GM19397 (cell line): Measurements from ENCODE around the gene IPO4.
A peak's percentile ranks its signal among the peaks of the same experiment; 100 is the strongest.
"Not testable (repeated sequence)": the region's sequence is repeated elsewhere in the genome, so short reads cannot be mapped to it uniquely, and the experiment has no call there.

Source experiments
- ATAC-seq: cut with Tn5 transposase; IDR thresholded peaks from one replicate; pipeline ENCODE4 v1.9.1; 2021; ENCODE audit warnings: mild to moderate bottlenecking, moderate library complexity; ENCODE audit not compliant: unreplicated experiment

Gene IPO4, protein sequence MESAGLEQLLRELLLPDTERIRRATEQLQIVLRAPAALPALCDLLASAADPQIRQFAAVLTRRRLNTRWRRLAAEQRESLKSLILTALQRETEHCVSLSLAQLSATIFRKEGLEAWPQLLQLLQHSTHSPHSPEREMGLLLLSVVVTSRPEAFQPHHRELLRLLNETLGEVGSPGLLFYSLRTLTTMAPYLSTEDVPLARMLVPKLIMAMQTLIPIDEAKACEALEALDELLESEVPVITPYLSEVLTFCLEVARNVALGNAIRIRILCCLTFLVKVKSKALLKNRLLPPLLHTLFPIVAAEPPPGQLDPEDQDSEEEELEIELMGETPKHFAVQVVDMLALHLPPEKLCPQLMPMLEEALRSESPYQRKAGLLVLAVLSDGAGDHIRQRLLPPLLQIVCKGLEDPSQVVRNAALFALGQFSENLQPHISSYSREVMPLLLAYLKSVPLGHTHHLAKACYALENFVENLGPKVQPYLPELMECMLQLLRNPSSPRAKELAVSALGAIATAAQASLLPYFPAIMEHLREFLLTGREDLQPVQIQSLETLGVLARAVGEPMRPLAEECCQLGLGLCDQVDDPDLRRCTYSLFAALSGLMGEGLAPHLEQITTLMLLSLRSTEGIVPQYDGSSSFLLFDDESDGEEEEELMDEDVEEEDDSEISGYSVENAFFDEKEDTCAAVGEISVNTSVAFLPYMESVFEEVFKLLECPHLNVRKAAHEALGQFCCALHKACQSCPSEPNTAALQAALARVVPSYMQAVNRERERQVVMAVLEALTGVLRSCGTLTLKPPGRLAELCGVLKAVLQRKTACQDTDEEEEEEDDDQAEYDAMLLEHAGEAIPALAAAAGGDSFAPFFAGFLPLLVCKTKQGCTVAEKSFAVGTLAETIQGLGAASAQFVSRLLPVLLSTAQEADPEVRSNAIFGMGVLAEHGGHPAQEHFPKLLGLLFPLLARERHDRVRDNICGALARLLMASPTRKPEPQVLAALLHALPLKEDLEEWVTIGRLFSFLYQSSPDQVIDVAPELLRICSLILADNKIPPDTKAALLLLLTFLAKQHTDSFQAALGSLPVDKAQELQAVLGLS

DNA sequence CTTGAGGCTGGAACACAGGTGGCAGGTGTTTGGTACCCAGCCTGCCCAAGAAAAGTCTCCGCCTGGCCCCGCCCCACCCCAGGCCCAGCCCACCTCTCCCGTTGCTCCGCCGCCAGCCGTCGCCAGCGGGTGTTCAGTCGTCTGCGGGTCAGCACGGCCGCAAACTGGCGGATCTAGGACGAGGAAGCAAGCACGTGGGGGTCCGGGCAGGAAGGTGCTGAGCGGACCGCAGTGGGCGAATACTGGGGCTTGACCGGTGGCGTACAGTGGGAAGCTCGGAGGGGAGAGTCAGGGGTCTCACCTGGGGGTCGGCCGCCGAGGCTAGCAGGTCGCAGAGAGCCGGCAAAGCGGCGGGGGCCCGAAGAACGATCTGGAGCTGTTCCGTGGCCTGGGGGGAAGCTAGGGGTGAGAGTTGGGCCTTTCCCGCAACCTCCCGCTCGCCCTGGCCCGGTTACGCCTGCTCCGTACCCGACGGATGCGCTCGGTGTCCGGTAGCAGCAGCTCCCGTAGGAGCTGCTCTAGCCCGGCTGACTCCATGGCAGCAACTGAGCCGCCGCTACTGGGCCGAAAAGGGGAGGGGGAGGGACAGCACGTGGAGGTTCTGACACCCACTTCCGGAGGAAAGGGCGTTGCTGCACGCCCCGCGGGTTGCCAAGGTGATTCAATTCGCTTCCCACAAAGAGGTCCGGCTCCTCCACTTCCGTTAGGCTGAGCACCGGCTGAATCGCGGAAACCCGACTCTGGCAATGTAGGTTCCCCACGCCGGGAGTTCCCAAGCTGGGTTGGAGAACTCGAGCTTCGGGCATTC is at the start of gene IPO4:
IPO4 (minus strand) TSS at position 566 of the 808 bp plus-strand sequence; CDS start at position 537, 29 bp downstream.
- ATAC-seq = peak; percentile 84

DNA sequence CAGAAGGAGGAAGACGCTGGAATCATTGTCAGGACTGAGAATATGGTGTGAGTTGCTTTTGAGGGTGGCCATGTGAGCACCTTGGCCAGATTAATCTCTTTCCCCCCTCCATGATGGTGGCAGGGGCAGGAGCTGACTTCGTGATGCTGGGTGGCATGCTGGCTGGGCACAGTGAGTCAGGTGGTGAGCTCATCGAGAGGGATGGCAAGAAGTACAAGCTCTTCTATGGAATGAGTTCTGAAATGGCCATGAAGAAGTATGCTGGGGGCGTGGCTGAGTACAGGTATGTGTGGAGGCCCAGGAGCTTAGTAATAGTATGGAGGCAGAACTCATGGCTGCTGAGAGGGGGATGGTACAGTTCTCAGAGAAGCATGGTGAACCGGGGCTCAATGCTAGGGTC is 49.5 kb upstream of the IPO4 start:
- no peak for ATAC-seq

DNA sequence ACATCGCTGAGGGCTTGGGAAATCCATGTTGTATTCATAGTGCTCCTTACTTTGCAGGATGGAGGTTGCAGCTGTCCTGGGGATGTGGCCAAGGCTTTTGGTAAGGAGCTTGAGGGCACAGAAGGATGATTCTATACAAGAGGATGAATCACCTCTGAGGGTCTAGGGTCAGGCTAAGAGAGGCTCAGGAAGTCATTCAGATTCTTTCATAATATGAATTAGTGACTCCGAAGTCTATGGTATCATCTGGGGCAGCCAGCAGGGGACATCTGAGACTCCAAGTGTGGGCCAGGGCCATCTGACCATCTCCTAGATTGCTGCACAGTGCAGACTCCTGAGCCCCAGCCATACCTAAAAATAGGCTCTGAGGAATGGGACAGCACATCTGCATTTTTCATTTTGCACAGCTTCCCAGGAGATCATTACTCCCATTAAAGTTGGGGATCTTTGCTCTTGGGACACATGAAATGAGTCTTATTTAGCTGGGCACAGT is 48.9 kb upstream of the IPO4 start:
- ATAC-seq = no peak

DNA sequence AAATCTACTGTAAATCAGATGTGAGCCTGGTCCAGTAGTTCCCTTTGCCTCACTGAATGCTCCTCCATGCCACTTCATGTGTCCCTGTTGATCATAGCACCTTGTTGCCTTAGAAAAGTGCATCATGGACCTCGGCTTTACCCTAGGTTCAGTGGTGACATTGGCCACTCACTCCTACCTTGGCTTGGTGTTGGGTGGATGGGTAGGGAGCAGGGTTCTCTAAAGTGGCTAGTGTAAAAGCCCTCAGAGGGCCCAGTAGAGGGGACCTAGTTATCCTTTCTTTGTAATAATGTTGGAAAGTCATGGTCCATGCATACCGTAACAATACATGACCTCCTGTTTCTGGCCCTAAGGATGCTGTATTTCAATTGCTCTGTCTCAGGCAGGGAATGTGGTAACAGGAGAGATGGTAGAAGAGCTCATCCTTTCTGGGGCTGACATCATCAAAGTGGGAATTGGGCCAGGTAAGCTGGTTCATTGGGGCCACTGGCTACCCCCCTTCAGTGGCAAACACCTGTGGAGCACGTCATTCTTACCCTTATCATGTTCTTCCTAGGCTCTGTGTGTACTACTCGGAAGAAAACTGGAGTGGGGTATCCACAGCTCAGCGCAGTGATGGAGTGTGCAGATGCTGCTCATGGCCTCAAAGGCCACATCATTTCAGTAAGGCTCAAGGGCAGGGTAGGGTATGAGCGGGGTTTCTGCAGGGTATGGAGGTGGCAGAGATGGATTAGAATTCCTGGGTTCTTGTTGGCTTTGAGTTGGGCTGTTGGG is 48.3 kb upstream of the IPO4 start:
- no peak for ATAC-seq

DNA sequence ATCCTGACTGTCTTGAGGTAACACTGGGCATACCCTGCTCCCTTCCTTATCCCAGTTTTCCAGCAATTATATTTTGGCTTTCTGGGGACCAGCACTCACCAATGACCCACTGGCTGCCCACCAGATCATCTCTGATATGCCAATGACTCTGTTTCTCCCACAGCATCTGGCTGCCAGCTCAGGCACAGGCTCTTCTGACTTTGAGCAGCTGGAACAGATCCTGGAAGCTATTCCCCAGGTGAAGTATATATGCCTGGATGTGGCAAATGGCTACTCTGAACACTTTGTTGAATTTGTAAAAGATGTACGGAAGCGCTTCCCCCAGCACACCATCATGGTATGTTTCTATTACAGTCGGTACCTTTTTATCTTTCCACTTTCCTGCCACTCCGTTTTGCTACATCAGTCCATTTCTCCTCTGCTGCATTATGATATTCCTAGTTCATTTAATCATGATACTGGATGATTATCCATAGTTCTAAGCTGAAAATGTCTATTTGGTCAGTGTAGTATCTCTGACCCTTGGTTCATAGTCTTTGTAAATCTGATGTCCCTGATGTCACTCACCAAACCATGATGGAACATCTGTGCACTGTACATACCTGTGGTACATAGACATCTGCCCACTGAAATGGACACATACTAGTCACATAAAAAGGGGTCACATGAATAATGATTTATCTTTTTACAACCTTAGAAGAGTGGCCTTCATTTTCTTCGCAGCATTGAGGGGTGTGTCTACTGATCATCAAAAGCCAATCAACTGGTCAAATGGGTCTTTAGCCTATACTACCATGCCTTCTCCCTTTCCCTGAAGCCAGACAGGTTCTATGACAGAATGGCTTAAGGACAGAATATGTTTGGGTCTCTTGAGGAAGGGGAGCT is 47.4 kb upstream of the IPO4 start:
- ATAC-seq = no peak

DNA sequence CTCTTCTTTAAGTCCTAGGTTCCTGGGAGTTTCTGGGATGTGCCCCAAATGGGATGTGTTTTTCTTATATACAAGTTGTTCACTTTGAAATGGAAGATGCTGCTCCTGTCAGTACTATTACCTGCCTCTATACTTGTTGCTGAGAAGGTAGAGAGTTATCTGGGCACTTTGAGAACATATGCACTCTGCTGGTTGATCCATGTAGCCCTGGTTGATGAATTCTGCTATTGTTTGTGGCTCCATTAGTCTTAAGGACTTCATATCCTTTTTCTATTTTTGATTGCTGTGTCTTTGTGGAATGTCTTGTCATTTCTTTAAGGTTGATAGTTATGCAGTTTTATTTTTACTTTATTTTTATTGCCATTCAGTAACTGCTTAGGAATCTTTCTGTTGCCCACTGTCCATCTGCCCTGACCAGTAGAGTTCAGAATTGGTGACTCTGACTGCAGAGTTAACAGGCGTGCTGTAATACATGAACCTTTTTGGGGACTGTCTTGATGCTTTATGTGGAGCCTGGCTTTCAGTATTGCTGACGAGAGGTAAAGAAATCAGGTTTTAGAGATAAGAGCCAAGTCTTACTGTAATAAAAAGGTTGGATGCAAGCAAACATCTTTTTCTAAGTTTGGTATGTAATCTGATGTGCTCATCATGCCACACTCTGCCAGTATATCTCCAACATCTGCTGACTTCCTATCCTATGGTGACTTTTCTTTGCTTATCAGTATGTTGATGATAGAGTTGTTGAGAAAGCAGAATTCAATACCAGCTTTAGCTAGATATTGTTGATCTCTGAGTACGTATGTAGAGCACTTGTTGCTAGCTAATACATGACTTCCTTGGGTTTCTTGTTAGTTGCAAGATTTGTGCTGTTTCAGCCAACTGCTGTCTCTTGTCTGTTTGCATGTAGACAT is 45.7 kb upstream of the IPO4 start:
- no peak for ATAC-seq

DNA sequence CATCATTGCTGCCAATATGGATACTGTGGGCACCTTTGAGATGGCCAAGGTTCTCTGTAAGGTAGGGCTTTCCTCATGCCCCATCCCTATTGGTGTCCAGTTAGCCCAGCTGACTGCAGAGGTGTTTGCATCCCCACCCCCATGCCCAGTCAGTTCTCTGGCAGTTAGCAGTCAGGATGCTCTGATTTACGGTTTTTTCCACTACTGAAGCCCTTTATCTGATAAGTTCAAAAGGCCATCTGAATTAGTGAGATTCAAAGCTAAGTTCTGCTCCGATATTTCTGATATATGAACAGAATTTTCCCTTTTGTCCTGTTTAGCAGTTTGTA is 44.9 kb upstream of the IPO4 start:
- ATAC-seq = no peak

DNA sequence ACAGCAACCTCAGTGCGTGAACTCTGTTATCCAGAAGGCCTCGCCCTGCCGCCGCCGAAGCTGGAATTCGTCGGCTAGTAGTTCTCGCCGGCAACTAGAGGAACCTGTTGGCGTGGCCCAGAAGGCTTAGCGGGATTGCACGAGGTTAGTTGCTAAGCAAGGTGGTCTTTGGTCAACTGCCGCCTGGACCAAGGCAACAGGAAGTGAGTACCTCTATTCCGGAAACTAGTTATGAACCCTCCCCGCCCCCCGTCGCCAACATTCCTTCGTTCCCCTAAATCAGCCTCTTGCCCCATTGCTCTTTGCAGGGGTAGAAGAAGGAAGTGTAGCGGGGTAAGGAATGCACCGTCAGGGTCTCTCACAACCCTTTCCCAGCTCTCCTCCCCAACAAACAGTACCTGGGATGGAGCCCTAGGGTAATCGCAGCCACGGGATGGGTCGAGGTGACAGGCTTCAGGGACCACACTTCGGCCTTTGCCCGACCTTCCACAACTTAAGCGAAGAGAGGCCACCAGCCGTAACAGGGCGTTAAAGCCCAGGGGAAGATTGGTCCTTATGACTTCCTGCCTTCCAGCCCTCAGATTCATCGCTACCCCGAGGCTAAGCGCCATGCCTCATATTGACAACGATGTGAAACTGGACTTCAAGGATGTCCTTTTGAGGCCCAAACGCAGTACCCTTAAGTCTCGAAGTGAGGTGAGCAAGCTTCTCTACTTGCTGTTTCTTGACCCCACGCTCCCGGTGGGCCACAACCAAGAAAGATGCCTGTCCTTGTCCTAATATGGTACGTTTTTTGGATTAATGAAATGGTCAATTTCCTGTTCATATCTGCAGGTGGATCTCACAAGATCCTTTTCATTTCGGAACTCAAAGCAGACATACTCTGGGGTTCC is 44.3 kb upstream of the IPO4 start, which contains the start of gene GMPR2:
GMPR2 (plus strand) TSS at position 285 of the 893 bp plus-strand sequence; CDS start at position 610, 325 bp downstream.
- ATAC-seq = peak; percentile 57

DNA sequence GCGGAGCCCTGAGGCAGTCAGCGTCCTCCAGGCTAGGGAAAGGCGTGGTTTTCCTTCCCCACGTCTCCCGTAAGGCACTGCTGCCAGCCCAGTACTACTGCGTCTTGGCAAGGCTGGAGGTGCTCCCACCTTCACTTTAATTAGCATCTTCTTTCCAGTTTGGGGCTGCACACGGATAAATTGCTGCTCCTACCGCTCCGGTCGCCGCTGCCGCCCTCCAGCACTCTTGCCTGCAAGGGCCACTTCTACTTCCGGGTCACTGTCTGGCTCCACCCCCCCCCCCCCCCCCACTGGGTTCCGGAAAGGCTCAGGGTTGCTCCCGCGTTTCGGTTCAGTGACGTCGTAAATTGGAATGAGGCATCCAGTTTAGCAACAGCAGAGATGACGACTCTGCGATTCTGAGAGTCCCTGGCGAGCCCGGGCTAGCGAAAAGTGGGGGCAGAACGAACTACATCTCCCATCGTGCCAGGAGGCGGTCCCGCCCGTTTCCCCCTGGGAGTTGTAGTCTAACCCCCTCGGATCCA is 43.6 kb upstream of the IPO4 start, which contains the start of gene NEDD8:
NEDD8 (minus strand) TSS at position 247 of the 524 bp plus-strand sequence; CDS start at position 147, 100 bp downstream.
- peak; percentile 71 for ATAC-seq

DNA sequence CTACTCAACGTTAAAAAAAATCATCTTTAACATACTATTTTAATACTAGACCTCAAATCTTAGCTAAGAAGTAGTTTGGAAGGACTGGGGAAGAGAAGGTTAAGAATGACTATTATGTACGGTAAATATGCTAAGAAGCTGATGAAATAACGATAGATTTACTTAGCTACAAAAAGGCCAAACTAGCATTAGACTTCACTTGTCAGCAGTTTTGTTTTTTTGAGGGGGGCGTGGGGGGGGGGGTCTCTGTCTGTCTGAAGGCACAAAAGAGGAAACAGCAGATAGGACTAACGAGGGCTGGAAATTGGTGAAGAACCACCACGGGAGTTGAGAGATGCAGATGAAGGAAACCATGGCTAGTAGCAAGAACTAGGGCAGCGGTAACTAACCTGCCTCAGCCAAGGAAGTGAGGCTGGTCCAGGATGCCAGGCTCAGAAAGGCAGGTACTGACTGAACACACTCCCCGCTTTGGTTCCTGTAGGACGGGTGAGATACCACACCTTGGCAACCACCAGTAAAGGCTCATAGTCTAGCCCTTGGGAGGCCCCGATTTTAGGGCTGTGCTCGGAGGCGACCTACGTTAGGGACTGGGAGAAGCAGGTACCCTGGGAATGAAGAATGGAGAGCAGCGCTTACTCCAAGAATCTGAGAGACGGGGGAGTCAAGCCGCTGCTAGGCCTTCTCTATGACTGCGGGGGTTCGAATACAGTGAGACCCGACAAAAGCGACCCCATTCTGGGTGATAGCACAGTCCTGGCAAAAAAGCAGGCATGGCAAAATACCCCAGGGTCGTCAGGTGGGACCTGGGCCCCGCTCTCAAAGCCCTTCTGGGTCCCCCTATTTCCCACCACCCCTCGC is 42.9 kb upstream of the IPO4 start:
- ATAC-seq = no peak

DNA sequence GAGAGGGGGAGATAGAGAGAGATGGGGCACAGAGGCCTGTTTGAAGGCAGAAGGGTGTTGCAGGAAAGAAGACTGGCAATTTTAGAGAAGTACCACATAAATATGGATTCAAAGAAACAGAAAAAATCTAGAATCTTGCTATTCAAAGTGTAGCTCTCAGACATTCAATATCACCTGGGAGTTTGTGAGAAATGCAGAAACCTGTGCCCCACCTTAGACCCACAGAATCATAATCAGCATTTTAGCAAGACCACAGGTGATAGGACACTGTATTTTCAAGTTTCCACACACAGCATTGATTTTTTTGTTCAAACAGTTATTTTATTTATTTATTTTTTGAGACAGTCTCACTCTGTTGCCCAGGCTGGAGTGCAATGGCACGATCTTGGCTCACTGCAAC is 40.3 kb upstream of the IPO4 start:
- ATAC-seq = no peak

DNA sequence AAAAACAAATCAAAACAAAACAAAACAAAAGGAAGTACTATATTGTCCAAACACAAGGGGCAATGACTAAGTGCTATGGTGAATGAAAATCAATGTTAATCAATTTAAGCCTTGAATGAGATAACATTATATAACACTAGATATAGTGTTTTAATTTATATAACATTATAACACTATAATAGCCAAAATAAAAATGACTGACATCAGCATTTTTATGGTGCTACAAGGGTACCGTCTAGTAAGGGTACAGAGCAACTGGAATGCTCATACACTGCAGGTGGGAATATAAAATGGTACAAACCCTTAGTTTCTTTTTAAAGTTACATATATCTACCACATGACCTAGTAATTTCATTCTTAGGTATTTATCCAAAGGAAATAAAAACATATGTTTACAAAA is 37.9 kb upstream of the IPO4 start:
- ATAC-seq = no peak

DNA sequence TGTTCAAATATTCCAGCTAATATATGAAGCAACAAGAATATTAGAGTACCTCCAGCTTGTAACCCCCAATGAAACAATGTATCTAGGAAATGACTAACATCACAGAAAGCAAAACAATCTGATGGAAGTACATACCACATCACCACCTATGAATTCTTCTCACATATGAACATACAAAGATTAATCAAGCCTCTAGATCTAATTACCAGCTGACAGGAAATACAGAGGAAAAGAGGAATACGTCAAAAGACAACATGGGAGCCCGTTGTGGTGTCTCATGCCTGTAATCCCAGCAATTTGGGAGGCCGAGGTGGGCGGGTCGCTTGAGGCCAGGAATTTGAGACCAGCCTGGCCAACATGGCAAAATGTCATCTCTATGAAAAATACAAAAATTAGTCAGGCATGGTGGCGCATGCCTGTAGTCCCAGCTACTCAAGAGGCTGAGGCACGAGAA is 36.0 kb upstream of the IPO4 start:
- ATAC-seq = no peak

DNA sequence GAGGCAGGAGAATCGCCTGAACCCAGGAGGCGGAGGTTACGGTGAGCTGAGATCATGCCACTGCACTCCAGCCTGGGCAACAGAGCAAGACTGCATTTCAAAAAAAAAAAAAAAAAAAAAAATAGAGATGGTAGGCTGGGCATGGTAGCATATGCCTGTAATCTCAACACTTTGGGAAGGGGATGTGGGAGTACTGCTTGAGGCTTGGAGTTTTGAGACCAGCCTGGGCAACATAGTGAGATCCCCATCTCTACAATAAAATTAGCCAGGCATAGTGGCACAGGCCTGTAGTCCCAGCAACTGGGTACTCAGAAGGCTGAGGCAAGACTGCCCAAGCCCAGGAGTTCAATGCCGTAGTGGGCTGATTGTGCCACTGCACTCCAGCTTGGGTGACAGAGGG is 34.4 kb upstream of the IPO4 start:
- ATAC-seq = not testable (repeated sequence)

DNA sequence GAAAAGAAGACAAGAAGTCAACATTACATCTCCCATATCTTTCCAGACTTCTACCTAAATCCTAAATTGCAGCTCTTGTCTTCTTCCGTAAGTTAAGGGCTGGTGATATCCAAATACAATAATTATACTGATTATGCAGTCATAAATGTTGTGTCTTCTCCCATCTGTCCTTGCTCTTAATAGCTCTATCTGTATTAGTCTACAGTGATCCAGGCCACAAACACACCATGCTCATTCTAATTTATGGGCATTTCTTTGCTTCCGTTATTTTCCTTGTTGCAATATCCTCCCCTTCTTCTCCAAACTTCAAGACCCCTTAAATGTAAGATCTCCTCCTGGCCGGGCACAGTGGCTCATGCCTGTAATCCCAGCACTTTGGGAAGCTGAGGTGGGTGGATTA is 30.9 kb upstream of the IPO4 start:
- ATAC-seq = no peak
